IMR-90 (cell line): Measurements from ENCODE around the gene ETV4. TPM values are rescaled to one million over a fixed set of nuclear protein-coding genes. Genes with fewer than 3 reads are reported as not detected.
A peak's percentile ranks its signal among the peaks of the same experiment; 100 is the strongest.

Source experiments
- ATAC-seq: fragments of 200-7000 bp; cut with Tn5 transposase; 2 replicates; pipeline ENCODE4 v1.9.1; 2020; ENCODE audit warnings: low read depth, mild to moderate bottlenecking, moderate library complexity
- BruUV-seq: library from RNA; stranded (reverse); fragments of 400-500 nt; replicated peaks from 2 replicates; lab custom pipeline; 2021; lab: Mats Ljungman, UMichigan
- CTCF ChIA-PET: fragments of 300-600 bp; formaldehyde crosslinking; extraction: SDS; loops from one replicate; lab custom pipeline; 2021; ENCODE audit warnings: antibody characterized with exemption; lab: Yijun Ruan, JAX
- POLR2A ChIA-PET: fragments of 300-600 bp; sonication (Branson Sonifier 250); formaldehyde crosslinking; loops from one replicate; lab custom pipeline; 2022; ENCODE audit warnings: antibody characterized with exemption; ENCODE audit not compliant: unreplicated experiment; lab: Charles Lee
- DNase-seq: peaks from one replicate; pipeline ENCODE4 v3.0.0; 2013
- H2AFZ ChIP-seq: replicated peaks from 2 replicates; pipeline ENCODE3; 2013; ENCODE audit warnings: low read length, mild to moderate bottlenecking; ENCODE audit not compliant: poor library complexity
- H2AK5ac ChIP-seq: 2 replicates; pipeline ENCODE4 v1.6.1; 2013; ENCODE audit warnings: low read depth, low read length, inconsistent platforms
- H2AK9ac ChIP-seq: replicated peaks from 2 replicates; pipeline ENCODE3; 2013; ENCODE audit warnings: mild to moderate bottlenecking, low read depth, low read length, moderate library complexity; ENCODE audit not compliant: poor library complexity
- H2BK120ac ChIP-seq: 2 replicates; pipeline ENCODE4 v1.6.1; 2013; ENCODE audit warnings: low read depth, low read length, inconsistent platforms
- H2BK15ac ChIP-seq: 3 replicates; pipeline ENCODE4 v1.6.1; 2013; ENCODE audit warnings: low read depth, low read length, inconsistent platforms
- H2BK20ac ChIP-seq: 2 replicates; pipeline ENCODE4 v1.6.1; 2013; ENCODE audit warnings: low read depth, mild to moderate bottlenecking, inconsistent platforms, low read length, moderate library complexity
- H2BK5ac ChIP-seq: 2 replicates; pipeline ENCODE4 v1.6.1; 2013; ENCODE audit warnings: mild to moderate bottlenecking, low read depth, low read length, inconsistent platforms; ENCODE audit not compliant: poor library complexity, severe bottlenecking
- H3K14ac ChIP-seq: replicated peaks from 2 replicates; pipeline ENCODE4 v1.6.1; 2013; ENCODE audit warnings: low read depth, low read length, inconsistent platforms
- H3K18ac ChIP-seq: 2 replicates; pipeline ENCODE4 v1.6.1; 2013; ENCODE audit warnings: low read depth, low read length, control low read depth
- H3K23ac ChIP-seq: 2 replicates; pipeline ENCODE4 v1.6.1; 2013; ENCODE audit warnings: low read depth, low read length, inconsistent platforms
- H3K27ac ChIP-seq: 2 replicates; pipeline ENCODE4 v1.5.1; 2013; ENCODE audit warnings: mild to moderate bottlenecking, control low read depth, low read length; ENCODE audit not compliant: insufficient read depth
- H3K27me3 ChIP-seq: 2 replicates; pipeline ENCODE4 v1.6.1; 2013; ENCODE audit warnings: low read length; ENCODE audit not compliant: control insufficient read depth, insufficient read depth
- H3K36me3 ChIP-seq: 2 replicates; pipeline ENCODE4 v1.6.1; 2013; ENCODE audit warnings: low read length, mixed read lengths; ENCODE audit not compliant: control insufficient read depth, insufficient read depth
- H3K4ac ChIP-seq: 2 replicates; pipeline ENCODE4 v1.6.1; 2013; ENCODE audit warnings: low read depth, low read length, inconsistent platforms
- H3K4me1 ChIP-seq: 2 replicates; pipeline ENCODE4 v1.6.1; 2013; ENCODE audit warnings: low read length, mixed read lengths; ENCODE audit not compliant: control insufficient read depth, insufficient read depth
- H3K4me2 ChIP-seq: 2 replicates; pipeline ENCODE4 v1.6.1; 2013; ENCODE audit warnings: low read depth, mild to moderate bottlenecking, control low read depth, low read length, moderate library complexity
- H3K4me3 ChIP-seq: 2 replicates; pipeline ENCODE4 v1.5.1; 2013; ENCODE audit warnings: low read depth, mild to moderate bottlenecking, control low read depth, low read length, moderate library complexity; ENCODE audit not compliant: insufficient read depth
- H3K56ac ChIP-seq: 2 replicates; pipeline ENCODE4 v1.6.1; 2013; ENCODE audit warnings: low read length, inconsistent platforms; ENCODE audit not compliant: insufficient read depth; ENCODE audit errors: extremely low read depth
- H3K79me1 ChIP-seq, 2 experiments: 2 replicates each; pipeline ENCODE4 v1.6.1; 2013; ENCODE audit warnings: low read length in 2 of 2, inconsistent platforms in 1 of 2, low read depth in 1 of 2
- H3K9ac ChIP-seq: 2 replicates; pipeline ENCODE4 v1.6.1; 2013; ENCODE audit warnings: low read depth, low read length, control low read depth
- H3K9me1 ChIP-seq: 2 replicates; pipeline ENCODE4 v1.6.1; 2013; ENCODE audit warnings: low read length, inconsistent platforms; ENCODE audit not compliant: insufficient read depth
- H3K9me3 ChIP-seq: 2 replicates; pipeline ENCODE4 v1.6.1; 2013; ENCODE audit warnings: low read length; ENCODE audit not compliant: control insufficient read depth, insufficient read depth
- H4K20me1 ChIP-seq: 2 replicates; pipeline ENCODE4 v1.6.1; 2013; ENCODE audit warnings: low read length, inconsistent platforms; ENCODE audit not compliant: insufficient read depth
- H4K5ac ChIP-seq: 2 replicates; pipeline ENCODE4 v1.6.1; 2013; ENCODE audit warnings: mild to moderate bottlenecking, low read depth, low read length, control low read depth
- H4K8ac ChIP-seq, 2 experiments: 2 replicates each; pipeline ENCODE4 v1.6.1; 2013; ENCODE audit warnings: low read depth in 2 of 2, low read length in 2 of 2, control low read depth in 1 of 2, inconsistent platforms in 1 of 2
- H4K91ac ChIP-seq: 2 replicates; pipeline ENCODE4 v1.6.1; 2013; ENCODE audit warnings: low read depth, low read length, inconsistent platforms; ENCODE audit not compliant: insufficient read depth
- CHD1 ChIP-seq: IDR thresholded peaks from 2 replicates; pipeline ENCODE4 v1.6.1; 2012; ENCODE audit warnings: low read depth, low read length, improper control_type of control experiment
- MAFK ChIP-seq: IDR thresholded peaks from 2 replicates; pipeline ENCODE4 v1.6.1; 2012; ENCODE audit warnings: low read depth, low read length, improper control_type of control experiment
- MAZ ChIP-seq: IDR thresholded peaks from 2 replicates; pipeline ENCODE4 v1.6.1; 2012; ENCODE audit warnings: low read depth, mild to moderate bottlenecking, low read length, improper control_type of control experiment, moderate library complexity, borderline replicate concordance
- NFE2L2 ChIP-seq: fragments of 150-350 bp; IDR thresholded peaks from 2 replicates; pipeline ENCODE4 v1.6.1; 2016; ENCODE audit warnings: low read depth, mild to moderate bottlenecking, low read length
- POLR2A ChIP-seq: IDR thresholded peaks from 2 replicates; pipeline ENCODE4 v1.6.1; 2012; ENCODE audit warnings: mild to moderate bottlenecking, low read depth, low read length
- RAD21 ChIP-seq: IDR thresholded peaks from 2 replicates; pipeline ENCODE4 v1.6.1; 2012; ENCODE audit warnings: low read length, improper control_type of control experiment
- RCOR1 ChIP-seq: IDR thresholded peaks from 2 replicates; pipeline ENCODE4 v1.6.1; 2012; ENCODE audit warnings: mild to moderate bottlenecking, low read length, improper control_type of control experiment; ENCODE audit not compliant: insufficient replicate concordance
- SMC3 ChIP-seq: fragments of 150-350 bp; IDR thresholded peaks from 2 replicates; pipeline ENCODE4 v1.6.1; 2016; ENCODE audit warnings: low read depth, mild to moderate bottlenecking, antibody characterized with exemption, low read length, moderate library complexity
- WGBS, 2 experiments: methylation state at CpG; one replicate each; pipeline versions ENCODE4 v1.1.5 to v1.1.7; 2013; ENCODE audit warnings: missing lambda C conversion rate in 2 of 2; ENCODE audit not compliant: insufficient read length in 1 of 2; ENCODE audit errors: extremely low coverage in 2 of 2; 5-methylcytosine and 5-hydroxymethylcytosine counted together
- dilution Hi-C: fragments of 300-500 bp; cut with HindIII; formaldehyde crosslinking; loops from one replicate; pipeline ENCODE4 v1.14.3; 2018; ENCODE audit warnings: low sequenced_read_pairs; ENCODE audit not compliant: unreplicated experiment
- in situ Hi-C: fragments of 300-500 bp; cut with MboI; formaldehyde crosslinking; loops from 3 replicates; pipeline ENCODE4 v1.14.3; 2019; ENCODE audit warnings: low sequenced_read_pairs, inconsistent platforms, mixed read lengths
- intact Hi-C: fragments of 100-400 bp; cut with micrococcal nuclease; formaldehyde crosslinking; loops from 2 replicates; pipeline ENCODE4 v1.10.0; 2022
- polyA plus RNA-seq, 3 experiments: library from polyadenylated mRNA; depleted of rRNA; stranded (reverse); fragments of >200 nt; gene quantifications; 2 replicates each; pipeline ENCODE4 v1.2.3, GENCODE V29; 2012; ENCODE audit warnings: low replicate concordance in 1 of 3
- total RNA-seq: library from RNA; depleted of rRNA; stranded (reverse); fragments of >200 nt; gene quantifications from 2 replicates; pipeline ENCODE4 v1.2.3, GENCODE V29; 2012
- TF ChIP-seq, protein P1 (sequence below): fragments of 150-350 bp; IDR thresholded peaks from 2 replicates; pipeline ENCODE4 v1.6.1; 2016; ENCODE audit warnings: low read depth, mild to moderate bottlenecking, low read length, moderate library complexity, borderline replicate concordance
- TF ChIP-seq, protein P2 (sequence below): fragments of 150-350 bp; IDR thresholded peaks from 2 replicates; pipeline ENCODE4 v1.6.1; 2017; ENCODE audit warnings: mild to moderate bottlenecking, antibody characterized with exemption, low read length, low read depth

The ETV4 gene
- total and polyA plus RNA-seq, 2 of the 4 experiments (the other 2 are of a cell fraction): 4.3 to 13.2 TPM

DNA sequence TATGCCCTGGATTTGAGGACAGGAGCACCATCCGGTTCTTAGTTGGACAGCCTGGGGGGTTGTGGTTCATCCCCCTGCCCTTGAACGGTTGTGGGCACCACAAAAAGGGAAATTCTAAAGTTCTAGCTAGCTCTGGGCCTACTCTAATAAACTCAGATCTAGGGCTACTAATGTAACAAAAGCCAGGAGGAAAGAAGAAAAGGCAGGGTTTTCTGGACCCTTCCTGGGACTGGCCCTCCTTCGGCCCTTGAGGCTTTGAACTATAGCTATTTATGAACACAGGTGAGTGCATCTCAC, 15.1 kb downstream of the ETV4 start:
- H3K4me3 ChIP-seq: no peak overlapping the region
- H2AK9ac ChIP-seq: peak overlapping the region; percentile 93
- H3K4me2 ChIP-seq: peak overlapping the region; percentile 93
- peak overlapping the region; percentile 71 to 91 for H4K8ac ChIP-seq
- H3K9me1 ChIP-seq: peaks cover 23% of the 10 kb centered on the region
- H3K79me1 ChIP-seq: peaks cover 0 to 30% of the 10 kb centered on the region in 2 experiments; a peak in 2 of 4 replicates
- peak overlapping the region; percentile 84 for H2BK120ac ChIP-seq
- H3K56ac ChIP-seq: peak overlapping the region; percentile 83
- no CpG with 5 or more reads among the region's 3 CpGs for WGBS, 2 experiments
- intact Hi-C loops (no loop called here), dilution Hi-C loops (no loop called here), in situ Hi-C loops (no loop called here)
- CTCF ChIA-PET: no interaction called here
- peak overlapping the region; percentile 67 for H4K5ac ChIP-seq
- H3K27ac ChIP-seq: peak overlapping the region; percentile 97
- peak overlapping the region; percentile 86; the same call in 1 of the 2 replicates for H3K23ac ChIP-seq
- H3K4ac ChIP-seq: peak overlapping the region; percentile 97
- no peaks in the 10 kb centered on the region for H3K27me3 ChIP-seq
- peak overlapping the region; percentile 87 for H2AFZ ChIP-seq
- peak overlapping the region; percentile 96 for H2AK5ac ChIP-seq
- no TSS peak for BruUV-seq
- H2BK20ac ChIP-seq: peak overlapping the region; percentile 79
- DNase-seq (no peak), ATAC-seq (no peak)
- H2BK5ac ChIP-seq: peak overlapping the region; percentile 95
- H3K18ac ChIP-seq: peak overlapping the region; percentile 45
- peak overlapping the region; percentile 89 for H2BK15ac ChIP-seq
- H4K91ac ChIP-seq: peak overlapping the region; percentile 83
- peak overlapping the region; percentile 93 for H3K14ac ChIP-seq
- peak overlapping the region; percentile 47 for H3K9ac ChIP-seq
- no peak for TF ChIP-seq POLR2A
- TF ChIP-seq, protein P1, sequence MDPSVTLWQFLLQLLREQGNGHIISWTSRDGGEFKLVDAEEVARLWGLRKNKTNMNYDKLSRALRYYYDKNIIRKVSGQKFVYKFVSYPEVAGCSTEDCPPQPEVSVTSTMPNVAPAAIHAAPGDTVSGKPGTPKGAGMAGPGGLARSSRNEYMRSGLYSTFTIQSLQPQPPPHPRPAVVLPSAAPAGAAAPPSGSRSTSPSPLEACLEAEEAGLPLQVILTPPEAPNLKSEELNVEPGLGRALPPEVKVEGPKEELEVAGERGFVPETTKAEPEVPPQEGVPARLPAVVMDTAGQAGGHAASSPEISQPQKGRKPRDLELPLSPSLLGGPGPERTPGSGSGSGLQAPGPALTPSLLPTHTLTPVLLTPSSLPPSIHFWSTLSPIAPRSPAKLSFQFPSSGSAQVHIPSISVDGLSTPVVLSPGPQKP: no peak
- TF ChIP-seq SMC3: no peak
- TF ChIP-seq RCOR1: no peak
- TF ChIP-seq MAFK: no peak
- TF ChIP-seq NFE2L2: no peak
- TF ChIP-seq CHD1: no peak
- TF ChIP-seq, protein P2, sequence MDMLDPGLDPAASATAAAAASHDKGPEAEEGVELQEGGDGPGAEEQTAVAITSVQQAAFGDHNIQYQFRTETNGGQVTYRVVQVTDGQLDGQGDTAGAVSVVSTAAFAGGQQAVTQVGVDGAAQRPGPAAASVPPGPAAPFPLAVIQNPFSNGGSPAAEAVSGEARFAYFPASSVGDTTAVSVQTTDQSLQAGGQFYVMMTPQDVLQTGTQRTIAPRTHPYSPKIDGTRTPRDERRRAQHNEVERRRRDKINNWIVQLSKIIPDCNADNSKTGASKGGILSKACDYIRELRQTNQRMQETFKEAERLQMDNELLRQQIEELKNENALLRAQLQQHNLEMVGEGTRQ: no peak
- no peak for TF ChIP-seq RAD21
- no peak for TF ChIP-seq MAZ
- no peaks in the 10 kb centered on the region for H3K9me3 ChIP-seq
- POLR2A ChIA-PET: interaction anchor here (1.4 kb wide), 1 partner anchor 14 kb away, joined by 5 read pairs; no protein-coding TSS in a partner anchor
- peaks cover 12% of the 10 kb centered on the region for H3K36me3 ChIP-seq
- H4K20me1 ChIP-seq: no peaks in the 10 kb centered on the region
- peaks cover 15% of the 10 kb centered on the region for H3K4me1 ChIP-seq
